ENCODE measurements around the gene INPP4B.

Gene INPP4B

GRCh38 chr4:142005519-142005918 is 840.6 kb downstream of the INPP4B start:
- no peak for DNase-seq (ENCODE audit: low read depth in 2 of 2)

- DNase-seq (ENCODE audit: low read depth in 2 of 2), result no peak
Measured at GRCh38 chr4:141999446-142000143, 846.5 kb downstream of the INPP4B start.

- DNase-seq (ENCODE audit: low read depth in 2 of 2), result no peak
Measured at GRCh38 chr4:141995056-141995455, 851.0 kb downstream of the INPP4B start.

- no peak for DNase-seq (ENCODE audit: low read depth in 2 of 2)
Measured at GRCh38 chr4:141977433-141977832, 868.7 kb downstream of the INPP4B start.

Data from stimulated activated CD8-positive, alpha-beta memory T cell treated with anti-CD3 and anti-CD28 coated beads, Interleukin-2, amount 100 ng/mL, for 1 hour (primary cell).